Endothelial cell (in vitro differentiated cells): ENCODE measurements around the gene GALM. TPM values are rescaled to one million over a fixed set of nuclear protein-coding genes. Genes with fewer than 3 reads are reported as not detected.

Experiments used
- DNase-seq: peaks from one replicate; pipeline ENCODE4 v3.0.0; 2021; ENCODE audit warnings: low spot score
- H3K27ac Mint-ChIP-seq: one replicate; pipeline ENCODE4 v1.8.0; 2021; ENCODE audit warnings: mixed read lengths, inconsistent platforms; ENCODE audit not compliant: unreplicated experiment
- H3K27me3 Mint-ChIP-seq: one replicate; pipeline ENCODE4 v1.8.0; 2021; ENCODE audit warnings: mild to moderate bottlenecking, moderate library complexity, mixed read lengths, inconsistent platforms; ENCODE audit not compliant: unreplicated experiment
- H3K36me3 Mint-ChIP-seq: one replicate; pipeline ENCODE4 v1.8.0; 2021; ENCODE audit warnings: mild to moderate bottlenecking, low read depth, mixed read lengths, inconsistent platforms; ENCODE audit not compliant: unreplicated experiment
- H3K4me1 Mint-ChIP-seq: one replicate; pipeline ENCODE4 v1.8.0; 2021; ENCODE audit warnings: mild to moderate bottlenecking, mixed read lengths, inconsistent platforms; ENCODE audit not compliant: unreplicated experiment
- H3K4me3 Mint-ChIP-seq: one replicate; pipeline ENCODE4 v1.8.0; 2021; ENCODE audit warnings: mild to moderate bottlenecking, mixed read lengths, inconsistent platforms; ENCODE audit not compliant: unreplicated experiment
- H3K9me3 Mint-ChIP-seq: one replicate; pipeline ENCODE4 v1.8.0; 2021; ENCODE audit warnings: mixed read lengths, inconsistent platforms; ENCODE audit not compliant: unreplicated experiment
- total RNA-seq: library from RNA; stranded (reverse); fragmentation: NEBNext Ultra II Directional; extraction: Animal tissue kit (Norgen Biotek cat#: 25700); gene quantifications from one replicate; pipeline ENCODE4 v1.2.1, GENCODE V29; 2021; ENCODE audit not compliant: unreplicated experiment
- TF ChIP-seq, protein P1 (sequence below): fragments of 200-600 bp; sonication (generic); IDR thresholded peaks from one replicate; pipeline ENCODE4 v1.5.0; 2021; ENCODE audit warnings: antibody characterized with exemption; ENCODE audit not compliant: unreplicated experiment

The GALM gene
- total RNA-seq, 1 donor from 2014 or later: 13.0 TPM

DNA sequence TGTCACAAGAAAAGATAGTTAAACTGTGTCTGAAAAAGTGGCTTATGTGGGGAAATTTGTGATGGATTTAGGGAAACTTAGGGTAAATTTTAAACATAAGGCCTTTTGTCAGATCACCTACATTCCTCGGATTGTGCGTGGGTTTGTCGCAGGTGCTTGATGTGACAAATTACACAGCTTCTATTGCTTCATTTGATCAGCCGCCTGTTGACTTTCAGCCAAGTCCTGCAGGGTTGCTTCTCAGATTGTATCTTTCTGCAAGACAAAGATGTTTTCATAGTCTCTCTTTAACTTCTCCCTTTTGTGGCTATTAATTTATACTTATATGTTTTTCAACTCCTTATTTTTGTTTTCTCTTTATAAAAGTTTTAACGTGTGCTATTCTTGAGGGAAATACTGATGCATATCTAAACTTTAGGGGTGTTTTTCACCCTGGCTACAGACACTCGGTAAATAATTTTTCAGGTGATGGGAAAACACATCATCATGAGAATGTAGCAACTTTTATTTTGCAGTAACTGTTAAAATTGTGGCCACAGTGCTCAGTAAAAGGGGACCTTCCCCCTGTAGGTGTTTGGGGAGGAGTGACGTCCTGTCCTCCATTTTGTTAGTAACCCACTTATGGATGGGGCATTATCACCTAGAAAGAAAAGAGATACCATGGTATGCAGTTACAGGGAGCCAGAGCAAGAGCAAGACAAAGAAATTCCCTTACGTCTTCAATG lies 31.4 kb downstream of the GALM start:
- no peaks in the 10 kb centered on the region for H3K9me3 Mint-ChIP-seq
- H3K4me1 Mint-ChIP-seq: peaks cover 8% of the 10 kb centered on the region
- TF ChIP-seq, protein P1, sequence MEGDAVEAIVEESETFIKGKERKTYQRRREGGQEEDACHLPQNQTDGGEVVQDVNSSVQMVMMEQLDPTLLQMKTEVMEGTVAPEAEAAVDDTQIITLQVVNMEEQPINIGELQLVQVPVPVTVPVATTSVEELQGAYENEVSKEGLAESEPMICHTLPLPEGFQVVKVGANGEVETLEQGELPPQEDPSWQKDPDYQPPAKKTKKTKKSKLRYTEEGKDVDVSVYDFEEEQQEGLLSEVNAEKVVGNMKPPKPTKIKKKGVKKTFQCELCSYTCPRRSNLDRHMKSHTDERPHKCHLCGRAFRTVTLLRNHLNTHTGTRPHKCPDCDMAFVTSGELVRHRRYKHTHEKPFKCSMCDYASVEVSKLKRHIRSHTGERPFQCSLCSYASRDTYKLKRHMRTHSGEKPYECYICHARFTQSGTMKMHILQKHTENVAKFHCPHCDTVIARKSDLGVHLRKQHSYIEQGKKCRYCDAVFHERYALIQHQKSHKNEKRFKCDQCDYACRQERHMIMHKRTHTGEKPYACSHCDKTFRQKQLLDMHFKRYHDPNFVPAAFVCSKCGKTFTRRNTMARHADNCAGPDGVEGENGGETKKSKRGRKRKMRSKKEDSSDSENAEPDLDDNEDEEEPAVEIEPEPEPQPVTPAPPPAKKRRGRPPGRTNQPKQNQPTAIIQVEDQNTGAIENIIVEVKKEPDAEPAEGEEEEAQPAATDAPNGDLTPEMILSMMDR: no peak
- H3K36me3 Mint-ChIP-seq: no peaks in the 10 kb centered on the region
- H3K27me3 Mint-ChIP-seq: peaks cover 3% of the 10 kb centered on the region
- H3K4me3 Mint-ChIP-seq: no peak overlapping the region
- H3K27ac Mint-ChIP-seq: no peak overlapping the region
- no peak for DNase-seq

DNA sequence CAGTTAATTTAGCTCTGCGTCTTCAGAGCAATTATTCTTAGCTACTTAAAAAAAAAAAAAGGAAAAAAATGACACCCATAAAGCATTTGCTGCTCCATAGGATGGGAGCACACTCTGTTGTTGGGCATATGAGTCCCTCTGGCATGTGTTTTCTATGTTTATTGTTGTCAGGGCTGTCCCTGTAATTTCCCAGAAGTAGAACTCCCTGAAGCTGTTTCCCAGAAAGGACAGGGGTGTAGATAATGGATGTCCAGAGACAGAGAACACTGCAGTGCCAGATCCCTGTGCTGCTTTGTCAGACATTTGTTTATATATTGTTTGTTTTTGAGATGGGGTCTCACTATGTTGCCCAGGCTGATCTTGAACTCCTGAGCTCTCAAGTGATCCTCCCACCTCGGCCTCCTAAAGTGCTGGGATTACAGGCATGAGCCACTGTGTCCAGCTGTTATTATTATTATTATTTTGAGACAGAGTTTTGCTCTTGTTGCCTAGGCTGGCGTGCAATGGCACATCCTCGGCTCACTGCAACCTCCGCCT lies 32.6 kb downstream of the GALM start:
- H3K9me3 Mint-ChIP-seq: no peaks in the 10 kb centered on the region
- no peak for DNase-seq
- no peak overlapping the region for H3K4me3 Mint-ChIP-seq
- peaks cover 3% of the 10 kb centered on the region for H3K4me1 Mint-ChIP-seq
- no peak overlapping the region for H3K27ac Mint-ChIP-seq
- TF ChIP-seq, protein P1: no peak
- peaks cover 3% of the 10 kb centered on the region for H3K27me3 Mint-ChIP-seq
- no peaks in the 10 kb centered on the region for H3K36me3 Mint-ChIP-seq

DNA sequence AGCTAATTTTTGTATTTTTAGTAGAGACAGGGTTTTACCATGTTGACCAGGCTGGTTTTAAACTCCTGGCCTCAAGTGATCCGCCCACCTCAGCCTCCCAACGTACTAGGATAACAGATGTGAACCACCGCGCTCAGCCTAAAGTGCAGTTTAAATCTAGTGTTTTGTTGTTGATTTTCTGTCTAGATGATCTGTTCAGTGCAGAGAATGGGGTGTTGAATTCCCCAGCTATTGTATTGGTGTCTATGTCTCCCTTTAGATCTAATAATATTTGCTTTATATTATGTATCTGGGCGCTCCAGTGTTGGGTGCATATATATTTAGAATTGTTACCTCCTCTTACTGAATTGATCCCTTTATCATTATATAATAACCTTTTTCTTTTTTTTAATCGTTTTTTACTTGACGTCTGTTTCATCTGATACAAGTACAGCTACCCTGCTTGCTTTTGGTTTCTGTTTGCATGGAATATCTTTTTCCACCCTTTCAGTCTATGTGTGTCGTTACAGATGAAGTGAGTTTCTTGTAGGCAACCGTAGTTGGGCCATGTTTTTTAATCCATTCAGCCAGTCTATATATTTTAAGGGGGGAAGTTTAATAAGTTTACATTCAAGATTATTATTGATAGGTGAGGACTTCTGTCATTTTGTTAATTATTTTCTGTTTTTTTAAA lies 34.3 kb downstream of the GALM start:
- no peak for DNase-seq
- TF ChIP-seq, protein P1: no peak
- no peaks in the 10 kb centered on the region for H3K27me3 Mint-ChIP-seq
- H3K4me1 Mint-ChIP-seq: no peaks in the 10 kb centered on the region
- H3K4me3 Mint-ChIP-seq: no peak overlapping the region
- no peaks in the 10 kb centered on the region for H3K9me3 Mint-ChIP-seq
- no peaks in the 10 kb centered on the region for H3K36me3 Mint-ChIP-seq
- H3K27ac Mint-ChIP-seq: no peak overlapping the region

DNA sequence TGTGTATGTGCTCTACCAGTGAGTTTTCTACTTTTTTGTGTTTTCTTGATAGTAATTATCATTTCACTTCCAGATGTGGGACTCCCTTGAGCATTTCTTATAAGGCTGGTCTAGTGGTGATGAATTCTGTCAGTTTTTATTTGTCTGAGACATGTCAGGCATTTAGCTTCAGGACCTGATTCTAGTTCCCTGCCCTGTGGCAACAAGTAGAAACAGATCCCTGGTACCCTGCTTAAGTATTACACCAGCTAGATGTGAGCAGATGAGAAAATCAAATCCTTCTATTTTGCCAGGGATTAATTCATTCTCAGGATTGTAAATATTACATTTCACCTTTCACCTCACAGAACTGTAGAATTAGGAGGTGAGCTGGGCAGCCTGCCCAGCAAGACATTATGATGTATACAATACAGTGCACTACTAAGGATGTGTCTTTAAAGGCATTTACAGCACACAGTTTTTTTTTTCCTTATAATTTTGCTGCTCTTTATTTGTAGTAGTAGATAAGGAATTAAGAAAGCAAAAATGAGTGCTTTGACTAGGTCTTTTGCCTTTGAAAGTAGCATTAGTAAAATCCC lies 35.1 kb downstream of the GALM start:
- H3K4me1 Mint-ChIP-seq: no peaks in the 10 kb centered on the region

More for the DNA sequence above, 35.1 kb downstream of the GALM start:
- Mint-ChIP-seq H3K27me3 (peaks cover 1% of the 10 kb centered on the region), H3K27ac (no peak overlapping the region), H3K36me3 (no peaks in the 10 kb centered on the region), H3K4me3 (no peak overlapping the region), H3K9me3 (no peaks in the 10 kb centered on the region)
- TF ChIP-seq, protein P1: no peak
- no peak for DNase-seq
